Heart left ventricle (tissue), 16 donors: ENCODE data around the gene YDJC. TPM values are rescaled to one million over a fixed set of nuclear protein-coding genes. Genes with fewer than 3 reads are reported as not detected.

Source experiments
- ATAC-seq, 4 donors: fragments of 200-7000 bp; cut with Tn5 transposase; one replicate each; pipeline ENCODE4 v1.9.1; 2020 to 2022; ENCODE audit warnings: moderate library complexity in 4 of 4, mild to moderate bottlenecking in 3 of 4, moderate number of reproducible peaks in 1 of 4
- DNase-seq, 5 donors: peaks; one replicate each; pipeline ENCODE4 v3.0.0-alpha.2; 2020
- H3K27ac ChIP-seq, 12 donors: fragments of 200-600 bp; sonication (generic) in 4 of 12; one replicate each; pipeline versions ENCODE4 v1.5.0 to v1.8.0; 2016 to 2022; ENCODE audit warnings: mild to moderate bottlenecking in 2 of 12
- H3K27me3 ChIP-seq, 9 donors: fragments of 200-600 bp; sonication (generic) in 2 of 9; one replicate each; pipeline versions ENCODE4 v1.5.1 to v1.8.0; 2016 to 2022; ENCODE audit warnings: mild to moderate bottlenecking in 3 of 9
- H3K36me3 ChIP-seq, 9 donors: fragments of 200-600 bp; sonication (generic) in 2 of 9; one replicate each; pipeline versions ENCODE4 v1.5.0 to v1.8.0; 2018 to 2022; ENCODE audit warnings: mild to moderate bottlenecking in 2 of 9
- H3K4me1 ChIP-seq, 12 donors: fragments of 200-600 bp; sonication (generic) in 4 of 12; one replicate each; pipeline versions ENCODE4 v1.5.0 to v1.8.0; 2016 to 2022; ENCODE audit warnings: mild to moderate bottlenecking in 3 of 12
- H3K4me3 ChIP-seq, 12 donors: fragments of 200-600 bp; sonication (generic) in 4 of 12; one replicate each; pipeline versions ENCODE4 v1.5.0 to v1.8.0; 2017 to 2022; ENCODE audit warnings: mild to moderate bottlenecking in 9 of 12, moderate library complexity in 4 of 12
- H3K9me3 ChIP-seq, 12 donors: fragments of 200-600 bp; sonication (generic) in 4 of 12; one replicate each; pipeline versions ENCODE4 v1.5.0 to v1.8.0; 2016 to 2022; ENCODE audit warnings: mild to moderate bottlenecking in 1 of 12
- CTCF ChIP-seq, 12 donors: fragments of 200-600 bp; sonication (generic) in 4 of 12; IDR thresholded peaks; one replicate each; pipeline versions ENCODE4 v1.5.0 to v1.8.0; 2018 to 2022; ENCODE audit warnings: antibody characterized with exemption in 12 of 12, mild to moderate bottlenecking in 5 of 12
- POLR2A ChIP-seq, 2 donors: fragments of 450-650 bp; IDR thresholded peaks; one replicate each; pipeline ENCODE4 v1.6.1; 2017; ENCODE audit warnings: antibody characterized with exemption in 2 of 2, mild to moderate bottlenecking in 2 of 2, moderate library complexity in 2 of 2
- WGBS, 4 donors: extraction: QIAGEN DNeasy Blood & Tissue Kit in 2 of 4; methylation state at CpG; one replicate each; pipeline versions ENCODE4 v1.1.5 to v1.1.7; 2013 to 2018; 5-methylcytosine and 5-hydroxymethylcytosine counted together
- intact Hi-C, 10 donors: fragments of 100-400 bp; cut with DNase I; formaldehyde crosslinking; loops; one replicate each; pipeline versions ENCODE4 v1.11.1 to v1.14.2; 2022
- polyA plus RNA-seq, 2 donors: library from polyadenylated mRNA; stranded (reverse); fragments of 200-250 nt; gene quantifications; one replicate each; pipeline ENCODE4 v1.2.3, GENCODE V29; 2013
- total RNA-seq, 9 donors: library from RNA; depleted of rRNA in 2 of 9; stranded (reverse); fragments of >200 nt in 2 of 9; fragmentation: NEBNext Ultra II Directional in 3 of 9; extraction: Animal tissue kit (Norgen Biotek cat#: 25700) in 3 of 9; gene quantifications; one replicate each; pipeline versions ENCODE4 v1.1.0 to v1.2.4, GENCODE V29; 2016 to 2023
- donor health status: ischemic (EF 13 %, LVEDD 7.1; RV severe dilation, severe dysfunction).
- donor health status: healthy with polysubstance abuse.
- donor health status: DM: no; HTN: yes; CAD: no.
- donor health status: DM: no; HTN: no; CAD: no.
- donor health status: ischemic (EF 25% LVEDD 6.9; RV normal size, moderate dysfunction).
- donor health status: ischemic (EF 25% LVEDD 5.7; RV mildly dilated, moderate dysfunction).
- donor health status: healthy.
- donor health status: DM: yes; HTN: yes; CAD: no.
- donor health status: ischemic (EF 35%, LVEDD 5.7; RV mildly dilated, moderate dysfunction).
- donor health status: nonischemic (EF 11% LVEDD 7.7; RV severe dilation, severe dysfunction).
- donor health status: DM: yes; HTN: yes; CAD: no.
- donor health status: PGD.
- donor health status: ischemic (EF 29% LVEDD 5.4; RV normal size, mild dysfunction).
- donor health status: nonischemic (EF 23%, LVEDD 6.1; RV moderate dilation, normal function).

Gene YDJC
- total and polyA plus RNA-seq, 11 donors, result 3.0 to 19.8 (median 5.5) TPM

- Histone ChIP-seq H3K4me3 (no peak overlapping the region), H3K27me3 (no peaks in the 10 kb centered on the region), H3K27ac (no peak overlapping the region), H3K4me1 (peaks cover 0 to 18% (median 2%) of the 10 kb centered on the region in 12 donors), H3K36me3 (peaks cover 4 to 71% (median 64%) of the 10 kb centered on the region in 9 donors), H3K9me3 (no peaks in the 10 kb centered on the region)
- TF ChIP-seq CTCF (IDR thresholded peaks at IDR 0.05), result no peak
- TF ChIP-seq POLR2A (IDR thresholded peaks at IDR 0.05), result no peak
- 85 to 89% (median 87%) methylated on average over 6 of the region's 6 CpGs for WGBS, 4 donors
- no peak for DNase-seq
- intact Hi-C loops, result no loop called here
- ATAC-seq, result no peak
Observed at GRCh38 chr22:21672107-21672629, 42.3 kb upstream of the YDJC start.

GRCh38 chr22:21669026-21669425, 39.2 kb upstream of the YDJC start:
- no peak for DNase-seq
- no peak for ATAC-seq
- Histone ChIP-seq H3K9me3 (no peaks in the 10 kb centered on the region), H3K4me3 (no peak overlapping the region), H3K27me3 (no peaks in the 10 kb centered on the region), H3K36me3 (peaks cover 0 to 51% (median 43%) of the 10 kb centered on the region in 9 donors), H3K27ac (no peak overlapping the region), H3K4me1 (peaks cover 0 to 32% (median 10%) of the 10 kb centered on the region in 12 donors)
- TF ChIP-seq CTCF (IDR thresholded peaks at IDR 0.05) (no peak), POLR2A (IDR thresholded peaks at IDR 0.05) (no peak)
- WGBS, 4 donors, result 90 to 95% (median 93%) methylated on average over 8 to 9 of the region's 9 CpGs
- intact Hi-C loops, result no loop called here

GRCh38 chr22:21666786-21667185, 37.0 kb upstream of the YDJC start:
- Histone ChIP-seq H3K4me3 (peak overlapping the region; percentile 42 to 97 (median 68)), H3K4me1 (peaks cover 0 to 32% (median 10%) of the 10 kb centered on the region in 12 donors), H3K9me3 (no peaks in the 10 kb centered on the region), H3K36me3 (peaks cover 0 to 29% (median 21%) of the 10 kb centered on the region in 9 donors), H3K27ac (peak overlapping the region in 7 of 12 donors; percentile 82 to 97 (median 92)), H3K27me3 (no peaks in the 10 kb centered on the region)
- no peak for DNase-seq
- ATAC-seq, result no peak
- TF ChIP-seq POLR2A (IDR thresholded peaks at IDR 0.05), result no peak
- TF ChIP-seq CTCF (IDR thresholded peaks at IDR 0.05), result no peak
- intact Hi-C loops, result no loop called here
- WGBS, 4 donors, result 51 to 61% (median 56%) methylated on average over 16 of the region's 16 CpGs

- TF ChIP-seq CTCF (IDR thresholded peaks at IDR 0.05) (no peak), POLR2A (IDR thresholded peaks at IDR 0.05) (no peak)
- intact Hi-C loops, result no loop called here
- peak overlapping the region; percentile 42 to 97 (median 68) for H3K4me3 ChIP-seq
- no peaks in the 10 kb centered on the region for H3K27me3 ChIP-seq
- ATAC-seq, result peak in 1 of 4 donors; percentile 10
- H3K9me3 ChIP-seq, result no peaks in the 10 kb centered on the region
- peaks cover 0 to 21% (median 7%) of the 10 kb centered on the region in 12 donors for H3K4me1 ChIP-seq
- 73 to 78% (median 74%) methylated on average over 26 of the region's 26 CpGs for WGBS, 4 donors
- peak overlapping the region; percentile 72 to 98 (median 92) for H3K27ac ChIP-seq
- no peak for DNase-seq
- peaks cover 0 to 13% (median 6%) of the 10 kb centered on the region in 9 donors for H3K36me3 ChIP-seq
Observed at GRCh38 chr22:21665047-21665851, 35.4 kb upstream of the YDJC start.
